Breast epithelium (tissue), 3 donors: ENCODE results near the gene ZHX3.

Experiments
- CTCF ChIP-seq, 3 donors: fragments of 450-650 bp; IDR thresholded peaks; one replicate each; pipeline ENCODE4 v1.5.1; 2016 to 2017; ENCODE audit warnings: antibody characterized with exemption in 3 of 3, mild to moderate bottlenecking in 3 of 3, moderate library complexity in 3 of 3
- POLR2A ChIP-seq: fragments of 450-650 bp; IDR thresholded peaks from one replicate; pipeline ENCODE4 v1.6.1; 2016; ENCODE audit warnings: antibody characterized with exemption, mild to moderate bottlenecking, moderate library complexity
- POLR2AphosphoS5 ChIP-seq, 3 donors: sonication (generic); formaldehyde crosslinking; IDR thresholded peaks; one replicate each; pipeline ENCODE4 v1.6.1; 2017; ENCODE audit warnings: antibody characterized with exemption in 3 of 3

DNA sequence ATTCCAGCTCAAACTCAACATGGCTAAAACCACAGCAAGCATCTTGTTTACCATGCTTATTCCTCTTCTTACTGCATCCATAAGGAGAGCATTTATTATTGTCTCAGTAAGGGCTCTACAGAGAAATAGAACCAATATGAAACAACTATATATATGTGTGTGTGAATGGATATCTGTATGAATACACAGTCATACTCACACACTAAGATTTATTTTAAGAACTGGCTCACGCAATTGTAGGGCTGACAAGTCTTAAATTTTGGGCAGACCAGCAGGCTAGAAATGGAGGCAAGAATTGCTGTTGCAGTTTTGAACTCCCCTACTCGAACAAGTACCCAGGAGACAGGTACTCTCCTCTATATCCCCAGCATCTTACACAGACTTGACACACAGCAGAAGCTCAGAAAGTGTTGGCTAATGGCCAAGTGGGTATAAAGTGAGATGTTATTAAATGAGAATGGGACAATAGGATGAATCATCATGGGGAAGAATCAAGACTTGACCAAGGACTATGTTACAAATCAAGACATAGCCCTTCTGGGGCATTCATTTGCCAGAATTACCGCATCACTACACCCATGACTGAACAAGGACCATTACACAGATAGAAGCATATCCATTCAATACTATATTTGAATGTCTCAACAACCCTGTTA is 13.0 kb downstream of the ZHX3 start:
- TF ChIP-seq POLR2A = no peak
- TF ChIP-seq CTCF (IDR thresholded peaks at IDR 0.05) = no peak
- no peak for TF ChIP-seq POLR2AphosphoS5 (IDR thresholded peaks at IDR 0.05)
